Lung (tissue), 12 donors: ENCODE results near the gene BICDL2. TPM values are rescaled to one million over a fixed set of nuclear protein-coding genes. Genes with fewer than 3 reads are reported as not detected.
"Not testable (repeated sequence)": the region's sequence is repeated elsewhere in the genome, so short reads cannot be mapped to it uniquely, and the experiment has no call there.

ENCODE experiments used
- ATAC-seq: fragments of 200-7000 bp; cut with Tn5 transposase; one replicate; pipeline ENCODE4 v1.9.1; 2020; ENCODE audit warnings: moderate number of reproducible peaks; ENCODE audit not compliant: insufficient read depth, low FRiP score
- DNase-seq, 3 donors: peaks; one replicate each; pipeline ENCODE4 v3.0.0-alpha.2; 2013 to 2017
- H3K27ac ChIP-seq, 2 donors: one replicate each; pipeline ENCODE4 v1.5.1; 2013; ENCODE audit warnings: mild to moderate bottlenecking in 2 of 2, moderate library complexity in 2 of 2, control low read depth in 1 of 2, inconsistent platforms in 1 of 2, low read depth in 1 of 2, low read length in 1 of 2
- H3K27me3 ChIP-seq, 3 donors: one replicate each; pipeline ENCODE4 v1.5.1; 2013; ENCODE audit warnings: low read length in 2 of 3; ENCODE audit not compliant: control insufficient read depth in 3 of 3, insufficient read depth in 3 of 3
- H3K36me3 ChIP-seq, 4 donors: one replicate each; pipeline ENCODE4 v1.5.1; 2013; ENCODE audit warnings: low read length in 4 of 4, mild to moderate bottlenecking in 1 of 4, moderate library complexity in 1 of 4; ENCODE audit not compliant: control insufficient read depth in 4 of 4, insufficient read depth in 4 of 4
- H3K4me1 ChIP-seq, 5 donors: one replicate each; pipeline ENCODE4 v1.5.1; 2013; ENCODE audit warnings: low read length in 5 of 5, mild to moderate bottlenecking in 2 of 5, moderate library complexity in 1 of 5; ENCODE audit not compliant: control insufficient read depth in 5 of 5, insufficient read depth in 5 of 5
- H3K4me3 ChIP-seq: one replicate; pipeline ENCODE4 v1.5.1; 2013; ENCODE audit warnings: mild to moderate bottlenecking, control low read depth, moderate library complexity
- H3K9ac ChIP-seq, 2 donors: one replicate each; pipeline ENCODE4 v1.5.1; 2013; ENCODE audit warnings: low read length in 2 of 2, control low read depth in 1 of 2; ENCODE audit not compliant: insufficient read depth in 1 of 2
- H3K9me3 ChIP-seq, 4 donors: one replicate each; pipeline ENCODE4 v1.5.1; 2013; ENCODE audit warnings: low read length in 3 of 4, mild to moderate bottlenecking in 1 of 4, moderate library complexity in 1 of 4; ENCODE audit not compliant: control insufficient read depth in 4 of 4, insufficient read depth in 3 of 4
- CTCF ChIP-seq: IDR thresholded peaks from 2 replicates; pipeline ENCODE4 v1.5.1; 2012; ENCODE audit warnings: mild to moderate bottlenecking; ENCODE audit errors: control extremely low read depth, extremely low read depth
- WGBS, 2 donors: extraction: QIAGEN DNeasy Blood & Tissue Kit; methylation state at CpG; one replicate each; pipeline ENCODE4 v1.1.7; 2013; 5-methylcytosine and 5-hydroxymethylcytosine counted together
- polyA plus RNA-seq, 2 donors: library from polyadenylated mRNA; stranded (reverse); fragments of 200-250 nt; gene quantifications; one replicate each; pipeline ENCODE4 v1.2.1, GENCODE V29; 2013
- total RNA-seq, 2 donors: library from RNA; depleted of rRNA in 1 of 2; stranded (reverse); fragments of >200 nt in 1 of 2; gene quantifications; one replicate each; pipeline ENCODE4 v1.2.1, GENCODE V29; 2014 to 2021
- donor health status: control.
- donor health status: control.
- donor health status: Bipolar disorder and iron deficiency.
- donor health status: healthy.
- donor health status: DM: yes; HTN: yes; CAD: no.

Gene BICDL2
- total and polyA plus RNA-seq, 4 donors: 12.7 to 24.4 (median 16.5) TPM

- H3K36me3 ChIP-seq: no peaks in the 10 kb centered on the region
- ATAC-seq (no peak), DNase-seq (no peak)
- peaks cover 0 to 14% (median 3%) of the 10 kb centered on the region in 5 donors for H3K4me1 ChIP-seq
- no peaks in the 10 kb centered on the region for H3K9me3 ChIP-seq
- H3K27me3 ChIP-seq: peaks cover 0 to 4% (median 0%) of the 10 kb centered on the region in 3 donors
- no peak overlapping the region for H3K27ac ChIP-seq
- WGBS, 2 donors: 86 to 89% methylated on average over 1 of the region's 1 CpG
- no peak overlapping the region for H3K9ac ChIP-seq
- no peak overlapping the region for H3K4me3 ChIP-seq
- TF ChIP-seq CTCF: no peak
Measured at GRCh38 chr16:3084491-3084890, 47.7 kb upstream of the BICDL2 start.

GRCh38 chr16:3083408-3083807 is 46.7 kb upstream of the BICDL2 start:
- ATAC-seq, DNase-seq, H3K27me3 ChIP-seq, H3K4me3 ChIP-seq, H3K36me3 ChIP-seq, H3K27ac ChIP-seq, H3K9ac ChIP-seq, H3K9me3 ChIP-seq, H3K4me1 ChIP-seq: not testable (repeated sequence)
- 94 to 96% methylated on average over 8 of the region's 8 CpGs for WGBS, 2 donors

- H3K4me3 ChIP-seq, H3K36me3 ChIP-seq, H3K9me3 ChIP-seq, H3K27ac ChIP-seq, H3K9ac ChIP-seq, ATAC-seq, H3K27me3 ChIP-seq, DNase-seq, H3K4me1 ChIP-seq: not testable (repeated sequence)
- 92 to 94% methylated on average over 13 of the region's 13 CpGs for WGBS, 2 donors
Measured at GRCh38 chr16:3081957-3082356, 45.2 kb upstream of the BICDL2 start.

GRCh38 chr16:3080024-3080423 is 43.3 kb upstream of the BICDL2 start:
- Histone ChIP-seq H3K27me3 (peaks cover 0 to 4% (median 0%) of the 10 kb centered on the region in 3 donors), H3K9me3 (no peaks in the 10 kb centered on the region), H3K9ac (no peak overlapping the region), H3K4me1 (peaks cover 0 to 5% (median 0%) of the 10 kb centered on the region in 5 donors), H3K4me3 (no peak overlapping the region), H3K27ac (no peak overlapping the region), H3K36me3 (no peaks in the 10 kb centered on the region)
- 89 to 94% methylated on average over 17 of the region's 17 CpGs for WGBS, 2 donors
- ATAC-seq (no peak), DNase-seq (no peak)
- no peak for TF ChIP-seq CTCF
